ENCODE results near the gene BSCL2.

GRCh38 chr11:62673196-62673525 is 34.1 kb downstream of the BSCL2 start:
- TF ChIP-seq CTCF (IDR thresholded peaks at IDR 0.05) (no peak), POLR2A (IDR thresholded peaks at IDR 0.05) (no peak)
